Activated CD8-positive, alpha-beta memory T cell treated with anti-CD3 and anti-CD28 coated beads, Interleukin-2, amount 10 ng/mL, durations not matched to agents 7 days and 5 days (primary cell): ENCODE results near the gene PIH1D2. TPM values are rescaled to one million over a fixed set of nuclear protein-coding genes. Genes with fewer than 3 reads are reported as not detected.

Source experiments
- ATAC-seq: fragments of 150-1000 bp; cut with Tn5 transposase; one replicate; pipeline ENCODE4 v1.10.0; 2021; ENCODE audit warnings: moderate library complexity
- CTCF ChIA-PET: fragments of 350-600 bp; sonication (Branson Sonifier 250); formaldehyde crosslinking; loops from one replicate; lab custom pipeline; 2021; ENCODE audit warnings: antibody characterized with exemption; lab: Charles Lee
- DNase-seq: peaks from one replicate; pipeline ENCODE4 v3.0.0-alpha.2; 2020
- H3K27ac Mint-ChIP-seq: one replicate; pipeline ENCODE4 v1.8.0; 2021; ENCODE audit warnings: mild to moderate bottlenecking, mixed read lengths
- H3K27me3 Mint-ChIP-seq: one replicate; pipeline ENCODE4 v1.8.0; 2021; ENCODE audit warnings: mixed read lengths
- H3K36me3 Mint-ChIP-seq: one replicate; pipeline ENCODE4 v1.8.0; 2021; ENCODE audit warnings: mild to moderate bottlenecking, mixed read lengths
- H3K4me1 Mint-ChIP-seq: one replicate; pipeline ENCODE4 v1.8.0; 2021; ENCODE audit warnings: mixed read lengths
- H3K4me3 Mint-ChIP-seq: one replicate; pipeline ENCODE4 v1.8.0; 2021; ENCODE audit warnings: mild to moderate bottlenecking, moderate library complexity, mixed read lengths
- H3K9me3 Mint-ChIP-seq: one replicate; pipeline ENCODE4 v1.8.0; 2022; ENCODE audit warnings: low read depth, mixed read lengths
- total RNA-seq, 2 experiments: library from RNA; stranded (reverse); gene quantifications; one replicate each; pipeline ENCODE4 v1.2.3, GENCODE V29; 2021

PIH1D2 gene
- total RNA-seq, result under 1 TPM in 1 of 2 experiments, not detected in 1; 0.49 TPM

GRCh38 chr11:112073941-112074811 lies at the start of gene PIH1D2, which contains the start of gene NKAPD1:
Gene PIH1D2, minus strand, starts transcription at chr11:112074017. Its CDS starts 843 bp downstream, at chr11:112073174.
Gene NKAPD1, plus strand, starts transcription at chr11:112074299. Its CDS starts 1,276 bp downstream, at chr11:112075575.
- Mint-ChIP-seq H3K27ac (peak within 1 kb of the TSS; percentile 94), H3K4me1 (peaks cover 29% of the 10 kb centered on the region), H3K36me3 (peaks cover 14% of the 10 kb centered on the region), H3K4me3 (peak within 1 kb of the TSS; percentile 93), H3K9me3 (no peaks in the 10 kb centered on the region), H3K27me3 (peaks cover 17% of the 10 kb centered on the region)
- CTCF ChIA-PET, result interaction anchor here (0.9 to 3.2 kb wide), 2 partner anchors 9 to 13 kb away, joined by 5 to 12 read pairs; partner anchors contain the start of genes SDHD and TIMM8B
- peak; percentile 90 for DNase-seq
- peak; percentile 89 for ATAC-seq

- no peak overlapping the region for H3K27ac Mint-ChIP-seq
- no peaks in the 10 kb centered on the region for H3K9me3 Mint-ChIP-seq
- H3K4me3 Mint-ChIP-seq, result no peak overlapping the region
- DNase-seq, result no peak
- H3K27me3 Mint-ChIP-seq, result no peaks in the 10 kb centered on the region
- peaks cover 15% of the 10 kb centered on the region for H3K4me1 Mint-ChIP-seq
- no peak for ATAC-seq
- CTCF ChIA-PET, result interaction anchor here (1.1 to 1.5 kb wide), 2 partner anchors 10 to 13 kb away, joined by 4 read pairs; no protein-coding TSS in a partner anchor
- peaks cover 2% of the 10 kb centered on the region for H3K36me3 Mint-ChIP-seq
Measured at GRCh38 chr11:112123129-112123528, 49.3 kb upstream of the PIH1D2 start.

- H3K27ac Mint-ChIP-seq, result no peak overlapping the region
- no peaks in the 10 kb centered on the region for H3K9me3 Mint-ChIP-seq
- no peak for DNase-seq
- ATAC-seq, result no peak
- CTCF ChIA-PET, result interaction anchor here (1.1 to 1.7 kb wide), 4 partner anchors 8 to 18 kb away, joined by 3 to 4 read pairs (median 4); no protein-coding TSS in a partner anchor
- H3K27me3 Mint-ChIP-seq, result no peaks in the 10 kb centered on the region
- peaks cover 19% of the 10 kb centered on the region for H3K4me1 Mint-ChIP-seq
- no peak overlapping the region for H3K4me3 Mint-ChIP-seq
- H3K36me3 Mint-ChIP-seq, result peaks cover 2% of the 10 kb centered on the region
Measured at GRCh38 chr11:112121981-112122615, 48.3 kb upstream of the PIH1D2 start.

- H3K4me3 Mint-ChIP-seq, result no peak overlapping the region
- peak; percentile 61 for ATAC-seq
- CTCF ChIA-PET, result interaction anchor here (1.4 kb wide), 1 partner anchor 162 kb away, joined by 4 read pairs; no protein-coding TSS in a partner anchor
- no peak overlapping the region for H3K27ac Mint-ChIP-seq
- no peaks in the 10 kb centered on the region for H3K9me3 Mint-ChIP-seq
- no peaks in the 10 kb centered on the region for H3K27me3 Mint-ChIP-seq
- peaks cover 2% of the 10 kb centered on the region for H3K36me3 Mint-ChIP-seq
- peak; percentile 52 for DNase-seq
- peaks cover 32% of the 10 kb centered on the region for H3K4me1 Mint-ChIP-seq
Measured at GRCh38 chr11:112118176-112118575, 44.4 kb upstream of the PIH1D2 start.

- H3K27ac Mint-ChIP-seq, result no peak overlapping the region
- peaks cover 2% of the 10 kb centered on the region for H3K36me3 Mint-ChIP-seq
- CTCF ChIA-PET, result interaction anchor here (1.7 to 5.5 kb wide), 2 partner anchors 23 to 166 kb away, joined by 4 to 27 read pairs; no protein-coding TSS in a partner anchor
- no peaks in the 10 kb centered on the region for H3K9me3 Mint-ChIP-seq
- peaks cover 29% of the 10 kb centered on the region for H3K4me1 Mint-ChIP-seq
- ATAC-seq, result no peak
- H3K4me3 Mint-ChIP-seq, result no peak overlapping the region
- DNase-seq, result no peak
- no peaks in the 10 kb centered on the region for H3K27me3 Mint-ChIP-seq
Measured at GRCh38 chr11:112115386-112115785, 41.6 kb upstream of the PIH1D2 start.

GRCh38 chr11:112114460-112114859 lies 40.6 kb upstream of the PIH1D2 start:
- Mint-ChIP-seq H3K4me3 (no peak overlapping the region), H3K4me1 (peaks cover 24% of the 10 kb centered on the region), H3K9me3 (no peaks in the 10 kb centered on the region), H3K27me3 (no peaks in the 10 kb centered on the region), H3K36me3 (peaks cover 2% of the 10 kb centered on the region), H3K27ac (no peak overlapping the region)
- CTCF ChIA-PET, result interaction anchor here (0.9 to 5.5 kb wide), 9 partner anchors 8 to 167 kb away, joined by 3 to 27 read pairs (median 4); partner anchors contain the start of gene BCO2
- ATAC-seq (no peak), DNase-seq (no peak)

GRCh38 chr11:112113539-112114457 lies 40.0 kb upstream of the PIH1D2 start:
- no peak overlapping the region for H3K4me3 Mint-ChIP-seq
- CTCF ChIA-PET, result interaction anchor here (0.7 to 5.5 kb wide), 20 partner anchors 8 to 854 kb away, joined by 3 to 27 read pairs (median 4); partner anchors contain the start of gene BCO2
- ATAC-seq (peak; percentile 57), DNase-seq (no peak)
- H3K27me3 Mint-ChIP-seq, result no peaks in the 10 kb centered on the region
- no peaks in the 10 kb centered on the region for H3K9me3 Mint-ChIP-seq
- no peaks in the 10 kb centered on the region for H3K36me3 Mint-ChIP-seq
- H3K4me1 Mint-ChIP-seq, result peaks cover 24% of the 10 kb centered on the region
- H3K27ac Mint-ChIP-seq, result no peak overlapping the region

GRCh38 chr11:112106070-112106469 lies 32.3 kb upstream of the PIH1D2 start:
- H3K9me3 Mint-ChIP-seq, result no peaks in the 10 kb centered on the region
- CTCF ChIA-PET, result no interaction called here

GRCh38 chr11:112103446-112103845 lies 29.6 kb upstream of the PIH1D2 start:
- no peak overlapping the region for H3K4me3 Mint-ChIP-seq
- H3K27me3 Mint-ChIP-seq, result no peaks in the 10 kb centered on the region
- DNase-seq, result no peak
- no peaks in the 10 kb centered on the region for H3K4me1 Mint-ChIP-seq
- CTCF ChIA-PET, result interaction anchor here (0.6 to 2.2 kb wide), 6 partner anchors 9 to 1702 kb away, joined by 3 to 4 read pairs (median 3); no protein-coding TSS in a partner anchor
- H3K9me3 Mint-ChIP-seq, result no peaks in the 10 kb centered on the region
- no peak overlapping the region for H3K27ac Mint-ChIP-seq
- no peak for ATAC-seq
- no peaks in the 10 kb centered on the region for H3K36me3 Mint-ChIP-seq

More at GRCh38 chr11:112106070-112106469, 32.3 kb upstream of the PIH1D2 start:
- H3K27ac Mint-ChIP-seq, result no peak overlapping the region
- H3K4me3 Mint-ChIP-seq, result no peak overlapping the region
- no peaks in the 10 kb centered on the region for H3K27me3 Mint-ChIP-seq
- no peaks in the 10 kb centered on the region for H3K36me3 Mint-ChIP-seq
- DNase-seq (no peak), ATAC-seq (no peak)
- no peaks in the 10 kb centered on the region for H3K4me1 Mint-ChIP-seq

GRCh38 chr11:112100462-112100861 lies 26.6 kb upstream of the PIH1D2 start:
- ATAC-seq (no peak), DNase-seq (no peak)
- no peak overlapping the region for H3K4me3 Mint-ChIP-seq
- peaks cover 2% of the 10 kb centered on the region for H3K36me3 Mint-ChIP-seq
- H3K4me1 Mint-ChIP-seq, result no peaks in the 10 kb centered on the region
- H3K27me3 Mint-ChIP-seq, result no peaks in the 10 kb centered on the region
- no peak overlapping the region for H3K27ac Mint-ChIP-seq
- H3K9me3 Mint-ChIP-seq, result no peaks in the 10 kb centered on the region
- CTCF ChIA-PET, result interaction anchor here (1.0 kb wide), 1 partner anchor 10 kb away, joined by 3 read pairs; no protein-coding TSS in a partner anchor

GRCh38 chr11:112097734-112098528 lies 24.1 kb upstream of the PIH1D2 start:
- H3K27me3 Mint-ChIP-seq, result no peaks in the 10 kb centered on the region
- H3K9me3 Mint-ChIP-seq, result no peaks in the 10 kb centered on the region
- ATAC-seq, result no peak
- CTCF ChIA-PET, result no interaction called here
- no peak overlapping the region for H3K27ac Mint-ChIP-seq
- DNase-seq, result no peak
- no peaks in the 10 kb centered on the region for H3K4me1 Mint-ChIP-seq
- H3K36me3 Mint-ChIP-seq, result peaks cover 7% of the 10 kb centered on the region
- no peak overlapping the region for H3K4me3 Mint-ChIP-seq
